ENCODE data around the gene WDR86.

WDR86 gene

DNA sequence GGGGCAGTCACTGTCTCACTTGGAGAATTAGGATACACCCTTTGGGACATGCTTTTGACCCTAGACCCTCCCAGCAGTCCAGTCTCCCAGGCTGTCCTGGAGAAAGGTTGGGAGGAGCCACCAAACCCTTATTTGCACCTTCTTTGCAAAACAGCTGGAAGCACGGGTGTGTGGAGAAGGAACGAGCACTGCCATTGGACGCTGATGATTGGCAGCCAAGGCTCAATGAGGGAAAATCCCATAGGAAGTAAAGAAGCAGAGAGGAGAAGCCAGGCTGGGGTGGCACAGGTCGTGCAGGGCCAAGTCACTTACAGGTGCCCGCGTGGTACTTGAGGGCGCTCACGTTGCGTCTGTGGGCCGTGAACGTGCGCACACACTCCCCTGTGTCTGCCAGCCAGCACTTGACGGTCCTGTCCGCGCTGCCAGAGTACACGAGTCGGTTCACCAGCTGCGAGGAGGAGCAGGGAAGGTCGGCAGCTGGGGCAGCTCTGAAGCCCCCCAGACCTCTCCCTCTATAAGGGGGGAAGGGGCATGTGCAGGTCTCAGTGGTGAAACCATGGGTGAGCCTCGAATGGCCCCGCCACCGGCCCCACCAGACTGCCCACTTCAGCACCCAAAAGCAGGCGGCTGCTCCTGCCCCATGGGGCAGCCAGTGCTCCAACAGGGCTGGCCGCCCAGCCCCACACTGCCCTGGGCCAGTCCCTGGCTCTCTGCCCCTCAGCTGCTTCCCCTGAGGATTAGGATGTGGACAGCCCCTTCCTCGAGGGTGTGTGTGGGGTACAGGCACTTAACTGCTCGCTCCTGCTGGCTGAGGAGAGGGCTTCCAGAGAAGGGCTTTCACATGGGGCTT is 24.8 kb downstream of the WDR86 start:
- CTCF ChIA-PET: no interaction called here
- TF ChIP-seq CTBP1 (IDR thresholded peaks at IDR 0.05; ENCODE audit: borderline replicate concordance) (no peak), NFRKB (IDR thresholded peaks at IDR 0.05) (no peak), FOXA1 (IDR thresholded peaks at IDR 0.05) (no peak), LEF1 (IDR thresholded peaks at IDR 0.05; ENCODE audit: borderline replicate concordance) (no peak), ZNF384 (IDR thresholded peaks at IDR 0.05) (no peak), BHLHE40 (IDR thresholded peaks at IDR 0.05; ENCODE audit: borderline replicate concordance) (no peak), SP1 (IDR thresholded peaks at IDR 0.05) (no peak), ELF4 (IDR thresholded peaks at IDR 0.05) (no peak), TARDBP (IDR thresholded peaks at IDR 0.05) (no peak), L3MBTL2 (conservative IDR thresholded peaks at IDR 0.05) (no peak), FOXM1 (IDR thresholded peaks at IDR 0.05; ENCODE audit: borderline replicate concordance) (no peak), HDGF (IDR thresholded peaks at IDR 0.05; ENCODE audit: borderline replicate concordance) (no peak), SUZ12 (IDR thresholded peaks at IDR 0.05) (no peak), ARNT (IDR thresholded peaks at IDR 0.05) (no peak), FOXK2 (IDR thresholded peaks at IDR 0.05) (no peak)
- TF ChIP-seq, protein P1, sequence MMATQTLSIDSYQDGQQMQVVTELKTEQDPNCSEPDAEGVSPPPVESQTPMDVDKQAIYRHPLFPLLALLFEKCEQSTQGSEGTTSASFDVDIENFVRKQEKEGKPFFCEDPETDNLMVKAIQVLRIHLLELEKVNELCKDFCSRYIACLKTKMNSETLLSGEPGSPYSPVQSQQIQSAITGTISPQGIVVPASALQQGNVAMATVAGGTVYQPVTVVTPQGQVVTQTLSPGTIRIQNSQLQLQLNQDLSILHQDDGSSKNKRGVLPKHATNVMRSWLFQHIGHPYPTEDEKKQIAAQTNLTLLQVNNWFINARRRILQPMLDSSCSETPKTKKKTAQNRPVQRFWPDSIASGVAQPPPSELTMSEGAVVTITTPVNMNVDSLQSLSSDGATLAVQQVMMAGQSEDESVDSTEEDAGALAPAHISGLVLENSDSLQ (IDR thresholded peaks at IDR 0.05): no peak
- no peak for DNase-seq (ENCODE audit: extremely low spot score)
- POLR2A ChIA-PET: no interaction called here

DNA sequence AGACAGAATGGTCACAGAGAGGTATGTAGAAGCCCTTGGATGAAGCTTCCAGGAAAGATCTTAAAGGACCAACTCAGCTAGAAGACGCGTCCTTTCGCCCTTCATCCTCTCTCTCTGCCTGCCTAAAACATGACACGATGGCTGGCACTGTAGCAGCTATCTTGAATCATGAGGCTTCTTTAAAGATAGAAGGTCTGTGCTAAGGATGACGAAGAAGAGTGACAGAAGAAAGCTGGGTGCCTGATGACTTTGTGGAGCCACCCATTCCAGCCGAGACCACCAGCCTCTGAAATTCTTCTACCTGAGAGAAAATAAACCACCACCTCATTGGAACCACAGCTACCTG is 25.5 kb downstream of the WDR86 start:
- ChIA-PET POLR2A (no interaction called here), CTCF (no interaction called here)
- DNase-seq (ENCODE audit: extremely low spot score): no peak
- no peak for TF ChIP-seq CTBP1 (IDR thresholded peaks at IDR 0.05; ENCODE audit: borderline replicate concordance)
- no peak for TF ChIP-seq FOXM1 (IDR thresholded peaks at IDR 0.05; ENCODE audit: borderline replicate concordance)
- no peak for TF ChIP-seq ELF4 (IDR thresholded peaks at IDR 0.05)
- TF ChIP-seq ARNT (IDR thresholded peaks at IDR 0.05): no peak
- no peak for TF ChIP-seq NFRKB (IDR thresholded peaks at IDR 0.05)
- TF ChIP-seq BHLHE40 (IDR thresholded peaks at IDR 0.05; ENCODE audit: borderline replicate concordance): no peak
- TF ChIP-seq TARDBP (IDR thresholded peaks at IDR 0.05): no peak

DNA sequence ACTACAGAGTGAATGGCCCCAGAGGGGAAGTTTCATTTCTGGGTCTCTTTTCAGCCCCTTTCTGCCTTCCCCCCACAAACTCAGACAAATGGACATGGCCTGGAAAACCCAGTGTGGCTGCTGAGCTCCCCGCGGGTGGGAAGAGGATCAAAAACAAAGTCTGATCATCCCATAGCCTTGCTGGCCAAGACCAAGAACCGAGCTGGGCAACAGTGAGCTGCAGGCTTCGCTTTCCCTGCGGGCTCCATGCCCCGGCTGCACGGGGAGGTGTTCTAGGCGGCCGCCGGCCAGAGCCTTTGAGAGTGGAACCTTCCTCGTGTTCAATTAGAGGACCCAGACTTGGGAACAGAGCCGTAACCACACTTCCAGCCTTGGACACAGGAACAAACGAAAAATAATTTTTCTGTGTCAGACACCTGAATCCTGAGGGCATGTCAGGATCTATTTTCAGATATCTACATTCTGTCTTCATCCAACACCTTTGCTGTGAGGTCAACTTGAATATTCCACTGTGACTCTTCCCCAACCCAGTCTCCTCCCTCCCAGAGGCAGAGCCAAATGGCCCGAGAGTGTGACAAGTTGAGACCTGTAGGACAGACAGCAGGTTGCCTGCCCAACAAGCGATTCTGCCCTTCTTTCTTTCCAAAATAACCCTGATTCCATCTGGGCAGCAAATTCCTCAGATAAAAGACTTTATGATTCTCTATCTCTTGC is 26.0 kb downstream of the WDR86 start:
- CTCF ChIA-PET: interaction anchor here (0.6 kb wide), 2 partner anchors 157 to 260 kb away, joined by 3 to 5 read pairs; no protein-coding TSS in a partner anchor
- TF ChIP-seq HDGF (IDR thresholded peaks at IDR 0.05; ENCODE audit: borderline replicate concordance) (no peak), ARNT (IDR thresholded peaks at IDR 0.05) (no peak), FOXK2 (IDR thresholded peaks at IDR 0.05) (no peak), TARDBP (IDR thresholded peaks at IDR 0.05) (no peak), CTBP1 (IDR thresholded peaks at IDR 0.05; ENCODE audit: borderline replicate concordance) (no peak), NFRKB (IDR thresholded peaks at IDR 0.05) (no peak), SP1 (IDR thresholded peaks at IDR 0.05) (no peak), SUZ12 (IDR thresholded peaks at IDR 0.05) (no peak), ELF4 (IDR thresholded peaks at IDR 0.05) (no peak), ZNF384 (IDR thresholded peaks at IDR 0.05) (no peak), L3MBTL2 (conservative IDR thresholded peaks at IDR 0.05) (no peak)
- TF ChIP-seq, protein P1 (IDR thresholded peaks at IDR 0.05): no peak
- no peak for DNase-seq (ENCODE audit: extremely low spot score)
- POLR2A ChIA-PET: no interaction called here

DNA sequence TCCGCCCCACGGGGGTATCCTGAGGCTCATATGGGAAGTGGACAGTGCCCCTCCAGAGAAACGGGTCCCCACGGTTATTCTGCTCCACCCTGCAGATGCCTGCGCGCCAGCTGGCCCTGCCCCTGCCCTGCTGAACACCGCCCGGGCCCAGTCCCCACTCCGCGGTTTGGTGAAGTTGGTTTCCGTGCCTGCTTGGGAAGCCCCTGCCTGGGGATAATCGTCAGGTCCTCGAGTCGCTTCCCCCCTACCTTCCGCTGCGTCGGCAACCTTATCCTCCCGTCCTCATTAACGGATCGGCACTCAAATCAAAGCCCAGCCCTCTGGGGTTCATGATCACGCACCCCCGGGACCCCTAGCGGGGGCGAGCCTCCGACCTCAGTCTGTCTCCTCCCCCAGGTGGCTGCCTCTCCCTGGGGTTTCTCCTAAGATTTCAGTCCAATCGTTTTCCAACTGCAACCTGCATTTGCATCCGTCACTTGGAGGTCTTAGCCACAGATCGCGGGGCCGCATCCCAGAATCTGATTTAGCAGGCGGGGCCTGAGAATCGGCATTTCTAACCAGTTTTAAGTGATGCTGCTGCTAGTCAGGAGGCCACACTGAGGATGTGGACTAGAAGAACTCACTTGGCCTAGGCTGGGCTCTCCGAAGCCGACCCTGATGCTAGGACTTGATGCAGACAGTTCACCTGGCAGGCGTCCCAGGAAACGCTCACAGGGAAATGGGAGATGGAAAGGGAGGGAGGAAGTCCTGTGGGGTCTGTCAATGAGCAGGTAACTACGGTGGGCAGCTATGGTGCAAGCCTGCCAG is 27.6 kb downstream of the WDR86 start:
- no peak for DNase-seq (ENCODE audit: extremely low spot score)
- CTCF ChIA-PET: no interaction called here
- POLR2A ChIA-PET: no interaction called here

More for the DNA sequence above, 27.6 kb downstream of the WDR86 start:
- TF ChIP-seq FOXK2 (IDR thresholded peaks at IDR 0.05) (no peak), NFRKB (IDR thresholded peaks at IDR 0.05) (no peak), FOXA1 (IDR thresholded peaks at IDR 0.05) (no peak), ELF4 (IDR thresholded peaks at IDR 0.05) (no peak), SP1 (IDR thresholded peaks at IDR 0.05) (no peak), CTBP1 (IDR thresholded peaks at IDR 0.05; ENCODE audit: borderline replicate concordance) (no peak), TARDBP (IDR thresholded peaks at IDR 0.05) (no peak), LEF1 (IDR thresholded peaks at IDR 0.05; ENCODE audit: borderline replicate concordance) (no peak), BHLHE40 (IDR thresholded peaks at IDR 0.05; ENCODE audit: borderline replicate concordance) (no peak), L3MBTL2 (conservative IDR thresholded peaks at IDR 0.05) (no peak), ARNT (IDR thresholded peaks at IDR 0.05) (no peak), HDGF (IDR thresholded peaks at IDR 0.05; ENCODE audit: borderline replicate concordance) (no peak)
- TF ChIP-seq, protein P1 (IDR thresholded peaks at IDR 0.05): no peak

All from HEK293T (cell line).